Activated CD4-positive, alpha-beta T cell treated with anti-CD3 and anti-CD28 coated beads for 24 hours (primary cell): ENCODE results near the gene OS9.

ENCODE experiments used
- DNase-seq, 2 donors: peaks; one replicate each; pipeline ENCODE4 v3.0.0-alpha.2; 2020; ENCODE audit warnings: low read depth in 2 of 2

Gene OS9

DNA sequence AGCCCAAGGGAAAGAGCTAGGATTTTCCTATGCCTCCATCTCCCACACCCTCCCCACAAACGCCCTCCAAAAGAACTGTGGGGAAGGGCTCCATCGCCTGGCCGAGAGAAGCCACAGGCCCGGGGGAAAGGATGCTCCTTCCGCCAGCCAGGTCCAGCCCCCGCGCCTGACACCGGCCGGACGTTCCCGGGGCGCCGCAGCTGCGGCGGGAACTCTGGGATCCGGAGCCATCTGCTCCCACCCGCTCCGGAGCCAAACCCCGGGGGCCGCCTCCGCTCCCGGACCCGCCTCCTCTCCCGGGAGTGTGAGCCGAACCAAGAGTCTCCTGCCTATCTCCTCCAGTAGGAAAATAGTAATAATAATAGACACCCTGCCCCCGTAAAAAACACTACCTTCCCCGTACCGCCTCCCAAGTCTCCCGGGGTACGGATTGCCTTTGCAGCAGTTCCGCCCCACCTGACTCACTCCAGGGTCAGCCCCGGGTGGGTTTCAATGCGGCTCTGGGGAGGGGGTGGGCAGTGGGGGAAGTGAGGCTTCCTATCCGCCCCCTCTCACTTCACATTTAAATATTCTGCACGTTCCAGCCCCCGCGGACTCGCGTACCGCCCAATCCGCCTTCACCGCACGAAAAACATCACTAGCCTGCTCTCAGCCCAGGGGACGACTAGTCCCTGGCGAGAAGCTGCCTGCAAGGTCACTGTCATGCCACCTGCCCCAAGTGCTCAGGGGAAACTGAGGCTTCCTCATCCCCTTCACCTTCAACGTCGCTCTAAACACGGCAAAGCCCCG, 42.2 kb downstream of the OS9 start:
- no peak for DNase-seq

DNA sequence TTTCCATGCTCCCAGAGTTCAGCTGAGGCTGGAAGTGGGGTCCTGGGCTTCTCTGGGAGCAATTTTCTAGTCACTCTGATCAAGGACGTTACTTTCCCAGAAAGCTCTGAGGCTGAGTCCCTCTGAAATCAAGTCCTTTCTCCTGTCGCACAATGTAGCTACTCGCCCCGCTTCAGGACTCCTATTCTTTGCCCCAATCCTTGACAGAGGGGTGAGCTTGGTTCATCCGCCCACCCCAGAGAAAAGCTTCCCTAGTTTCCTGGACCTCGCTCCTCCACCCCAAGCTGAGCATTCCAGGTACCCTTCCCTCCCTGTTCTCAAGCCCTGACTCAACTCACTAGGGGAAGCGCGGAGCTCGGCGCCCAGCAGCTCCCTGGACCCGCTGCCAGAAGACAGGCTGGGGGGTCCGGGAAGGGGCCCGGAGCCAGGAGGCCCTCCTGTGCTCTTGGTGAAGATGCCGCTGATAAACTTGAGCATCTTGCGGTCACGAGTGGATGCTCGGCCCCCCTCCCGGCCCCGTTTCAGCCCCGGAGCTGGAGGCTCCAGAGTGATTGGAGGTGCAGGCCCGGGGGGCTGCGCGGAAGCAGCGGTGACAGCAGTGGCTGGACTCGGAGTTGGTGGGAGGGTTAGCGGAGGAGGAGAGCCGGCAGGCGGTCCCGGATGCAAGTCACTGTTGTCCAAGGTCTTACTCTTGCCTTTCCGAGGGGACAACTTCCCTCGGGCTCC, 43.0 kb downstream of the OS9 start:
- no peak for DNase-seq

DNA sequence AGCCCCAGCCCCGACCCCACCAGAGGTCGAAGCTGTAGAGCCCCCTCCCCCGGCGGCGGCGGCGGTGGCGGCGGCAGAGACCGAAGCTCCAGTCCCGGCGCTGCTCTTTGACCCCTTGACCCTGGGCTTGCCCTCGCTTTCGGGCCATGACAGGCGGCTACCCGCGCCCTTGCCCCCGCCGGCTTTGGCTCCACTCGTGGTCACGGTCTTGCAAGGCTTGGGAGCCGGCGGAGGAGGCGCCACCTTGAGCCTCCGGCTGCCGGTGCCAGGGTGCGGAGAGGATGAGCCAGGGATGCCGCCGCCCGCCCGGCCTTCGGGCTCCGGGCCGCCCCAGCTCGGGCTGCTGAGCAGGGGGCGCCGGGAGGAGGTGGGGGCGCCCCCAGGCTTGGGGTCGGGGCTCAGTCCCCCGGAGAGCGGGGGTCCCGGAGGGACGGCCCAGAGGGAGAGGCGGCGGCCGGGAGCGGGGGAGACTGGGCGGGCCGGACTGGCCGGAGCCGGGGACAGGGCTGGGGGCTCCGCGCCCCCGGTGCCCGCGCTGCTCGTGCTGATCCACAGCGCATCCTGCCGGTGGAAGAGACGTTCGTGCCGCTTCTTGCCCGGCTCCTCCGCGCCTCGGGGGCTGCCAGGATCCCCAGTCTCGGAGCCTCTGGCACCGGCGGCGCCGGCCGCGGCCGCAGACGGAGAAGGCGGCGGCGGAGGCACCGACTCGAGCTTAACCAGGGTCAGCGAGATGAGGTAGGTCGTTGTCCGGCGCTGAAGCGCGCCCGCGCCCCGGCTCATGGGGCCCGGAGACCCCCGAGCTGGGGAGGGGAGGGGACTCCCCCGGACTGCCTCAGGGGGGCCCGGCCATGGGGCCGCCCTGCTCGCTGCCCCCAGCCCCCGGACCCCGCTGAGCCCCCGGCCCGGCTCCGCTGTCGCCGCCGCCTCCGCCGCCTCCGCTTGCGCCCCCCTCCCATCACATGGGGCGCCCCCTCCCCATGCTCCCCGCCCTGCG, 43.8 kb downstream of the OS9 start:
- DNase-seq = no peak

DNA sequence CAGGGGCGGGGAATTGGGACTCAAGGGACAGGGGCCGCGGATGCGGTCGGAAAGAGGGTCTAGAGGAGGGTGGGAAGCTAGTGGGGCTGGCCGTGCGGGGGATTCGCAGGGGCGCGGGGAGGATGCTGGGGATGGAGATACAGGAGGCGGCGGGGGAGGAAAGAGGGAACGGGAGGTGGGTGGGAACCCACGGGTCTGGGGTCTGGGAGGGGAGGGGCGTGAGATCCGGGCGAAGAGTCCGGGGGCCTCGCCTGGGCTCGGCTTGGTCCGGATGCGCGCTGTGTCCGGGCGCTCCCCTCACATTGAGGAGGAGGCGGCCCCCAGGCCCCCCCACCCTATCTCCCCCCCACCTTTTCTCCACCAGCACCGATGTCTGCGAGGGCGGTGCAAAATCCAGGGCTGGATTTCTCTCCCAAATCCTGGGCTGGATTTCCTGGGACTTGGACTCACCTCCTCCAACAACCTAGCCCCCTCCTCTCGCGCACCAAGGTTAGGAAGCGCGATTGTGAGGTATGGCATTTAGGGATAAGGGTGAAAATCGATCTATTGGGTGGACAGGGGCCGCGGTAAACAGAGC, 44.8 kb downstream of the OS9 start, which contains the start of gene AGAP2:
Gene AGAP2 (minus strand): TSS at position 82 of the 577 bp plus-strand sequence. CDS start 496 bp downstream, outside the sequence.
- DNase-seq = no peak

DNA sequence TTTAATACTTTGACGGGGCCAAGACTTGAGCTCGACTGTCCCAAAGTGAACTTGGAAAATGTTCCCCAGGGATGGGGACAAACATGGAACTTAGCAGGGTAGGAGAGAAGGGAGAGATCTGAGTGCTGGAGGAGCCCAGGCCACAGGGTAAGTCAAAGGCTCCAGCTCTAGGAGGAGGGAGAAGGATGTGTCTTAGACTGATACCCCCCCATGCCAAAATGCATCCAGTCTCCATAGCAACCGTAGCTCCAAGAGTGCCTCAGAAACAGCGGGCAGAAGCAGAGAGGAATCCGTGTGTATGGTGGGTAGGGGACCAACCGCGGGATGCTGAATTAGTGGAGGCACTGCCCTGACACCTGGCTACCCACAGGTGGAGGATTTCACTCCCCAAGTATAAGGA, 45.5 kb downstream of the OS9 start:
- no peak for DNase-seq

DNA sequence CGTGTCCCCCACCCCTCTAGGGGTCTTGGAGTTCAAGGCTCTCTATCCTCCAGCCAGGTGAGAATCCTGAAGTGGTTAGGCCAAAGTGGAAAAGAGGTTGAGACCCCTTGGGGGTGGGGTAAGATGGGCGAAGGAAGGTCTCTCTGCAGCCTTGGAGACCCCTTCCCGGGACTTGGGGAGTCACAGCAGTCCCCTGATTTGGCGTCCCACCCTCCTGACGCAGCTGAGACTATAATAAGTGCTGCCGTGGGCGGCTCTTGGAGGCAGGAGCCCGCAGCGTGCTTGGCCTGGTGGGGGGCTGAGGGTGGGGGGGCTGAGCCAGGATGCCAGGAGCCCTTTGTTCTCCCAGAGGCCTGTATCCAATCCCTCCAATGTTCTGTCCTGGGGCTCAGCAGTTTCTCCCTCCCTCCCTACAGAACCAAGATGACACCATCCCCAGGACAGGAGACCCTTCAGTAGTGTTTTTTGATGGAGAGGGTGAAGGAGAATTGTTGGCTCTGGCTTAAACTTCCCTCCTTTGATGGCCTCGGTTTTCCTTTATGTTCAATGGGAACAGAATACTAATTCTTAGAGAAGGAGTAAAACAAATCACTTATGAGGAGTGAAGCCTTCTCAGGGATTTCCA, 46.1 kb downstream of the OS9 start:
- no peak for DNase-seq

DNA sequence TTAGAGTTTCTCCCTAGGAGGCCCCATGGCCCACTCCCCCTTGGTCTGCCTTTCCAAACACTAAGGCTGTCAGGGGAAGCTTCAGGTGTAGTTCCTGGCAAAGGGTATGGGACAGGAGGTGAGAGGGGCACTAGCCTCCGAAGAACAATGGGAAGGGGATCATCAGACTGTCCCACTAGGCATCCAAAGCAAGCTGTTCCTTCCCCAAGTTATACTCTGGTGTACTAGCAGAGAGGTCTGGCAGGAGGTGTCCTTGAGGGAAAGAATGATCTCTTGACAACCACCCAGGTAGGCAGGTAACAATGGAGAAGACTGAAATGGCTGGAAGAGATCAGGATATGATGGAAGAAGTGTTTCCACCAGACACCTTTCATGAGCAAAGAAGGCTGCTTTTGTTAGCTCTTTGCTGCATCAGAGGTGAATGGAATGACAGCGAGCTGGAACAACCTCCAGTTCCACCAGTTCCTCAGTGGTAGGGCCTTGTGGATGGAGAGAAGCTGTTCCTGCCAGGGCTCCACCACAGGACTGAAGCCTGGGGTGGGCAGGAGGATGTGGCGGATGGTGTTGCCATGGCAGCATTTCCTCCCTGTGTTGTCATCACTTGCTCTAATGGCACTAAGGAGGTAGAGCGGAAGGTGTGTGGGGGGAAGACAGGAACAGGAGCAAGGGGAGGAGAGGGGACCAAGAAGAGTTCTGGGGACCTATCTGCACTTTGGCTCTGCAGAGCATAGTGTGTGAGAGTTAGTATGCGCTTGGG, 46.9 kb downstream of the OS9 start:
- peak; percentile 43 to 46 for DNase-seq

DNA sequence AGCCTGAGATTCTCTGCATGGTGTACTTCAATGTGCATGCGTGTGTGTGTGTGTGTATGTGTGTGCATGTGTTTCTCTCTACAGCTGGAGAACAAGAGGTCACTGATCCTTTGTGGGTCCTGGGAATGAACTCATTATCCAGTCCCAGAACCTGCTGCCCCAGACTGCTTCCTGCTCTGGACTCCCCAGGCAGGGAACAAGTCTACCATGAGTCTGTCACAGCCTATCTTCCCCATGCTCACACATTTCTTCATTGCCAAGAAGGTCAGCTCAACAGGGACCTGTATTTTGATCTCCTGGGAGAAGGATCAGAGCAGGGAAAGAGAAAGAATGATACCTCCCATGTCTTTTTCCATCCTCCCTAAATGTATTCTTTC, 47.5 kb downstream of the OS9 start:
- DNase-seq = no peak

DNA sequence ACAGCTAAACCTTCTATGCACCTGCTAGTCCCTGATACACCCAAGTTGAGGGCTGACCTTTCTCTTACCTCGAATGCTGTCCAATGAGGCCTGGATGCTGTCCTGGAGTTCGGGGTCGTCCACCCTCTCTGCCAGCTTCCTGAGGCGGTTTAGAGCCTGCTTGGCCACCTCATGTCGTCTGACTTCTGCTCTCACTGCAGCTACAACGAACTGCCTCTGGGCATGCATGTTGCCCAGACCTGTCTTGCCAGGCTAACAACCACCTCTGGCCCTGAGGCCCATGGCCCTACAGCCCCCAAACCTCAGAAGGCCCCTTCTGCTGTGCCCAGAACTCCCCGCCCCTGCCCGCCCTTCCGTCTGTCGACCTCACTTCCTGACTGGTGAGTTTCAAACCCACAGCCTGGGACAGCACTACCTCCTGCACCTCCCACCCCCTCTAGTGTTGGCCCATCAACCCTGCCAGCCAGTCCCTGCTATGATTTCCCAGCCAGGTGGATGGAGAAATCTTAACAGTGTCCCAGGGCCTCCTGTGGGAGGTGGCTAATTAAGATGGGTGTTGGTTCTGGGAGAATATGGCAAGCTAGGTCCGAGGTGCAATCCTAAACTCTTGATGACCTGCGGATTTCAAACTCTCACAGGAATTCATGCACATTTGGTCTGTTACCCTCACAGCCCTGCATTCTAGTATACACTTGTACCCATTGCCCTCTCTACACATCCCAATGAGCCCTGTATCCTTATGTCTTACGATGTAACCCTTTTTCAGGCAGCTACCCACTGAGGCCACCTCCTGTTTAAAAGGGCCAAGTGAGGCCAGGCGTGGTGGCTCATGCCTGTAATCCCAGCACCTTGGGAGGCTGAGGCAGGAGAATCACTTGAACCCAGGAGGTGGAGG, 48.2 kb downstream of the OS9 start:
- DNase-seq = peak; percentile 58 to 70

DNA sequence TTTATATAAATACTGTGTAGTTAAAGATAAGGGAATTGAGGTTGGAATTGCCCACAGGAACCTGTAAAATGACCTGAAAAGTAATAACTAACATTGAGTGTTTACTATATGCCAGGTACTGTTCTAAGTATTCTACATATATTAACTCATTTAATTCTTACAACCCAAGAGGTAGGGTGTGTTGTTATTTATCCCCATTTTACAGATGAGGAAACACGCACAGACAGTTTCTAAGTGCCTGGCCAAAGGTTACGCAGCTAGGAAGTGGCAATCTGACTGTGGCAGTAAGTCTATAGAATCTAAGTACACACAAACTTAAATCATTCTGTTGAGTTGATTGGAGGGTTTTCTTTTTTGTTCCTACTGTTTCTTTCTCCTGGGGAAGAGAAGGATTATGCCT, 49.8 kb downstream of the OS9 start:
- no peak for DNase-seq

DNA sequence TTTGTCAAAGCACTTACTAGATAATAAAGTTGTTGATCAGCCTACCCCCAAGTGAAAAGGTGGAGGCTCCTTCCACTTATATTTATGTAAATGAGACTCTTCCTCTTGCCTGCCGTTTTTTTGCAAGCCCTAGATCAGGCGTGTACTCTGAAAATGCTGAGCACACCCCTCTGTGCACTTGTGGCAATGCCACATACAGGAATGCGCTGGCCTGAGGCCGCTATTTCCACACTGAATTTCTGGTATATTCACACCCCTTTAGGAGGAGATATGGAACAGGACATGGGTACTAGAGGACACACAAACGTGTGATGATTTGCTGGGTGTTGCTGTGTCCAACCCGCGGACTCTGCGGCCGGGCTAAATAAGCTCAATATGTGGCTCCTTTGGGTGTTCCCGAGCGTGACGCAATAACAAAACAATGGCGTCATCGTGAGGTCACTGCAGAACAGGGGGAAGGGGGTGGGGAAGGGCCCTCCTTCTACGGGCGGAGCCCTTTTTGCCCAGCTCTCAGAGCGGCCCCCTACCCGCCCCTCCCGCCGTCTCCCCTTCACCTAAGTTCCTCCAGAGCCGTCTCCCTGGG, 50.4 kb downstream of the OS9 start:
- peak; percentile 58 to 59 for DNase-seq

DNA sequence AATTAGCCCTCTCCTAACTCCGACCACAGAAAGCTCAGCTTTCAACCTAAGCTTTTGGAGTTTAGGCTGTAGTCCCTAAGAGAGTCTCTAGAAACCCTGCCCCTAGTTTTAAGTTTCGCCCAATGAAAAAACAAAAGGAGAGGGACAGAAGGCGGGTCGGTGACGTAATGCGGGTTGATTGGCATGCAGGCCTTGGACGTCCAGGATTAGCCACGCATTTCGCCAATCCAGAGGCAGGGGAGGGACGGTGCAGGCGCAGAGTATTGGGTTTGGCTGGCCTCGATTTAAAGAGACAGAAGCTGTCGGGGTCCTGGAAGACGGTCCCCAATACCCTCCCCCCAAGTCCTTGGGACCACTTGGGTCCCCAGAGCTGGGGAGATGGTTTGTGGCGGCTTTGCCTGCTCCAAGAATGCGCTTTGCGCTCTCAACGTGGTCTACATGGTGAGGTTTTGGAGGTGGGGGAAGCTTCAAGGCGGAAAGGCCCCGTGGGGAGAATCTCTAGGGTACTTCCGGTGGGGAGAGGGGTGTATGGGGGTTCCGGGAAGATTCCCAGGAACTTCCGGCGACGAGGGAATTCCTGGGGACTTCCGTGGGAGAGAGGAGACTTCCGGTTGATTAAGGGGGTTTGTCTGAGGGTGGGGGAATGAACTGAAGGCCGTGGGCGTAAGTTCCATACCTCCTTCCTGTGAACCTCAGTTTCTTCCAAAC, 51.0 kb downstream of the OS9 start, which contains the start of gene TSPAN31:
Gene TSPAN31 (plus strand): TSS at position 263 of the 708 bp plus-strand sequence. CDS start 116 bp downstream, at position 379.
- DNase-seq = peak; percentile 90 to 93

DNA sequence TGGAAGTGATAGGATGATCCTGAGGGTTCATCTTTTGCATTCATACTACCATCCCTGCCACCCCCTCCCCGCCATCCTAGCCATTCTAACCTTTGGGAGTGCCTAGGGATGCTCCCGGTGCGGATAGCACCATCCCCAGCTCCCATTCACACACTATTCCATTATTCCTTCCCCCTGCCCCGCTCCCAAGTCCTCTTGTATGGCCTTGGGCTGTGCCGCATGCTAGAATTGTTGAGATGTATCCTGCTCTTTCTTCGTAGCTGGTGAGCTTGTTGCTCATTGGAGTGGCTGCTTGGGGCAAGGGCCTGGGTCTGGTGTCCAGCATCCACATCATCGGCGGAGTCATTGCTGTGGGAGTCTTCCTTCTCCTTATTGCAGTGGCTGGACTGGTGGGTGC, 51.6 kb downstream of the OS9 start:
- no peak for DNase-seq

DNA sequence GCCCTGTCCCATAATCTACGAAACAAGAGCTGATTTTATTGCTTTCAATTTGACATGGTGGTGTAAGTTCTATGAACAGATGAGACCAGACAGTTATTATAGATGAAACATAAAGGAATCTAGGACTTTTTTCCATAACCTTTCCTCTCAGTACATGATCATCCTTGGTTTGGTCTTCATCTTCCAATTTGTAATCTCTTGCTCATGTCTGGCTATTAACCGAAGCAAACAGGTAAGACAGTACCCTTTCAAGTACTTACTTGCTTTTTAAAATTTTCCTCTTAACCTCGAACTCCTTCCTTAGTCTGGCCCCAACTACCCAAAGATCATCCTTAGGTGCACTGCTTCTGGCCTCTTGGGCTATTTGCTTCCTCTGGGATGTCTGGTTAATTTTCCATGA, 52.1 kb downstream of the OS9 start:
- DNase-seq = no peak

DNA sequence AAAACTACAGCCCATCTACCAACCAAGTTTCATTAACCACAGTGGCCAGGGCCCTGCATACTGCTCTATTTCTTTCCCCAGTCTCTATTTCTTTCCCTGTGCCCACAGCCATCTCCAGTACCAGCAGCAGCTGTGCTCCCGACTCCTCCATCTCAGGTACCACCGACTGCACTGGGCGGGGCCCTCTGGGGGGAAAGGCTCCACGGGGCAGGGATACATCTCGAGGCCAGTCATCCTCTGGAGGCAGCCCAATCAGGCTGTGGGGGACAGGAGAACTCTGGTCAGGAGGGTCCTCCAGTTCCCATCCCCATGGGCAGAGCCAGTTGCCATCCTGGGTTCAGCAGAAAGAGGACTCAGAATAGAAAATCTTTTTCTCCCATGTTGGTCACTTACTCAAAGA, 55.1 kb downstream of the OS9 start:
- DNase-seq = no peak

DNA sequence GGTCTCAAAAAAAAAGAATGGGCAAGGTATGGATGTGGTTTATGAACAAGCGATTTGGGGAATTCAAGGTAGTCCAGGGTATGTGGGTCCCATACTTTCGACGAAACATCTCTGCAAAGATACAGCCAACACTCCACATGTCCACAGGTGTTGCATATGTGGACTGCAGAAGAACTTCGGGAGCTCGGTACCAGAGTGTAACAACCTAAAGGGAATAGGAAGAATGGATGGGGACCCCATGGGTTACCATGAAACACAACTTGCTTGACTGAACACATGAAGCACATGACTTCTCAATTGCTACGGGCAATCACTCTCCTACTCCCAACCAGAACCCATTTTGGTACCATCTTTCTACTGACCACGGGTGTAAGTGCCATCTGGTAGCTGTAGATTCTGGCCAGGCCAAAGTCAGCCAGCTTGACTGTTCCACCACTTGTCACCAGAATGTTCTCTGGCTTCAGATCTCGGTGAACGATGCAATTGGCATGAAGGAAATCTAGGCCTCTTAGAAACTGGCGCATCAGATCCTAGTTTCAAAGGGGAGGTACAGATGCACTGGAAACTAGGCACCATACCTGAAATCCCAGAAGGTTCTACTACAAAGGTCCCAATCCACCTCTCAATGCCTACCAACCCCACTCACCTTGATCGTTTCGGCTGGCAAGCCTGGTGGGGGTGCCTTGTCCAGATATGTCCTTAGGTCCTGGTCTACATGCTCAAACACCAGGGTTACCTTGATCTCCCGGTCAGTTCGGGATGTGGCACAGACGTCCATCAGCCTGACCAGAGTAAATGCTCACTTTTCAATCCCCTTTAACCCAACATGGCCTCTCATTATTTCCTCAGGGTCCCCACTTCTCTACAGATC, 56.9 kb downstream of the OS9 start:
- no peak for DNase-seq

DNA sequence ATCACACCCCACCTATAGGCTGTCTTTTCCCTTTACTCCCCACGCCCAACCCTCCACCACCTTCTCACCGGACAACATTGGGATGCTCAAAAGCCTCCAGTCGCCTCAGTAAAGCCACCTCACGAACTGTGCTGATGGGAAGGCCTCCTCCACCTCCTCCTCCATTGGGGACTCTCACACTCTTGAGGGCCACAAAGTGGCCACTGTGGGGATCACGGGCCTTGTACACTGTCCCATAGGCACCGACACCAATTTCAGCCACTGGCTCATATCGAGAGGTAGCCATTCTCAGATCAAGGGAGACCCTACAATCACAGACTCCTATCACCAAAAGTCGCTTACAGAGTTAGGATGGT, 57.5 kb downstream of the OS9 start:
- DNase-seq = no peak
